ENCODE data around the gene NEK11. TPM values are rescaled to one million over a fixed set of nuclear protein-coding genes. Genes with fewer than 3 reads are reported as not detected.

Gene NEK11
- total RNA-seq, 4 donors from 2014 or later = 14.8 to 34.0 (median 28.2) TPM

DNA sequence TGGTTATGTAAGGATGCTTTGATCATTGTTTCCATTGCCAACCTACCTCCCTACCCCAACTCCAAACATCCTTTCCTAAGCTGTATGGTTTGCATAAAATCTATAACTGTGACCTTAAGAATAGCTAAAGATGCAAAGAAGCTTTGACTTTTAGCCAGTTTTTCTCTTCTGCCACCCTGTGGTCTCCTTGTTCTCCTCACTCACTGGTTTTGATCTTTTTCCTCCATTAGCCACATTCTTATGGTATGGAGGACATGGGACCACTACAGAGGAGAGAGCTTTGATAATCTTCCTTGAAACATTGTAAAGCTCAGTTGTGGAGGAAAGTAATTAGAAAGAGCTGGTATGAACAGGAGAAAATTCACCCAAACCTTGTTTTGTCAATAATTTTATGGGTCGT is 115.9 kb downstream of the NEK11 start:
- H3K36me3 ChIP-seq = no peaks in the 10 kb centered on the region
- no peak for DNase-seq
- 96 to 97% methylated on average over 1 of the region's 1 CpG for WGBS, 2 donors
- intact Hi-C loops (cut with DNase I) = no loop called here
- TF ChIP-seq POLR2A (IDR thresholded peaks at IDR 0.05) = no peak
- TF ChIP-seq CTCF (IDR thresholded peaks at IDR 0.05) = no peak
- no peaks in the 10 kb centered on the region for H3K4me1 ChIP-seq
- H3K27ac ChIP-seq = no peak overlapping the region
- H3K9me3 ChIP-seq = no peaks in the 10 kb centered on the region
- no peak overlapping the region for H3K4me3 ChIP-seq (replicated peaks in 1 of 3)
- no peaks in the 10 kb centered on the region for H3K27me3 ChIP-seq

DNA sequence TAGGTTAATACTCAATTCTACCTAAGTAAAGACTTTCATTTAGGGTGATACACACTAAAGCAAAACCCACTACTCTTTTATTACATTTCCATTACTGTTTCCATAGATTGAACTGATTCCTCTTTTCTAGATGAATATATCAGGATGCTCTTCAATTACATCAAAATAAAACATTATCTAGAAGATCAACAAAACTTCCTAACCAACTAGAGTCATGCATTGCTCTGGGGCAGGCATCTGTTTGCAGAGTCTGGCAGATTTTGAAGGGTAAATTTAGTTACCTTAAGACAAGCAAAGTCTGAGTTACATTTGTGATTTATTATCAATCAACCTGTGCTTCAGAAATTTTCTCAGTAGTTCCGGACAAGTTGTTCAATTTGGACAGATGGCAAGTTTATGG is 117.1 kb downstream of the NEK11 start:
- H3K36me3 ChIP-seq = no peaks in the 10 kb centered on the region
- 96 to 100% methylated on average over 1 of the region's 1 CpG for WGBS, 2 donors
- no peaks in the 10 kb centered on the region for H3K27me3 ChIP-seq
- H3K27ac ChIP-seq = no peak overlapping the region
- no peak for DNase-seq
- H3K4me3 ChIP-seq (replicated peaks in 1 of 3) = no peak overlapping the region
- H3K4me1 ChIP-seq = no peaks in the 10 kb centered on the region
- TF ChIP-seq POLR2A (IDR thresholded peaks at IDR 0.05) (no peak), CTCF (IDR thresholded peaks at IDR 0.05) (no peak)
- H3K9me3 ChIP-seq = no peaks in the 10 kb centered on the region
- intact Hi-C loops (cut with DNase I) = no loop called here

DNA sequence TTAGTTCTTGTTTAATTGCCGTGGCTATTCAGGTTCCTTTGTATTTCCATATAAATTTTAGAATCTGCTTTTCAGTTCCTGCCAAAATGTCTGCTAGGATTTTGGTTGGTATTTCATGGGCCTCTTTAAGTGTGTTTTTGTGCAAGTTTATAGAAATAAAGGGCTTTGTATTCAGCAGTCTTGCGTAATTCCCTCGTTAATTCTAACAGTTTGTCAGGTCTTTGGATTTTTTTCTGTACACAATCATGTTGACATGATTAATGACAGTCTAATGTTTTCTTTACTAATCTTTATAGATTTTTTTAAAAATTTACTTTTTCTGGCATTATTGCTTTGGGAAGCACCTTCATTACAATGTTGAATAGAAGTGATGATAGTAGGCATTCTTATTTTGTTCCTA is 120.9 kb downstream of the NEK11 start:
- 88 to 89% methylated on average over 3 of the region's 3 CpGs for WGBS, 2 donors
- no peaks in the 10 kb centered on the region for H3K36me3 ChIP-seq
- no peak overlapping the region for H3K27ac ChIP-seq
- intact Hi-C loops (cut with DNase I) = no loop called here
- no peaks in the 10 kb centered on the region for H3K4me1 ChIP-seq
- no peak overlapping the region for H3K4me3 ChIP-seq (replicated peaks in 1 of 3)
- no peaks in the 10 kb centered on the region for H3K9me3 ChIP-seq
- no peak for DNase-seq
- TF ChIP-seq CTCF (IDR thresholded peaks at IDR 0.05) = no peak
- no peak for TF ChIP-seq POLR2A (IDR thresholded peaks at IDR 0.05)
- H3K27me3 ChIP-seq = no peaks in the 10 kb centered on the region

GRCh38 chr3:131158434-131158833 is 131.8 kb downstream of the NEK11 start:
- H3K9me3 ChIP-seq = no peaks in the 10 kb centered on the region
- no peaks in the 10 kb centered on the region for H3K27me3 ChIP-seq
- no peak overlapping the region for H3K4me3 ChIP-seq (replicated peaks in 1 of 3)
- no peak overlapping the region for H3K27ac ChIP-seq
- TF ChIP-seq POLR2A (IDR thresholded peaks at IDR 0.05) = no peak
- TF ChIP-seq CTCF (IDR thresholded peaks at IDR 0.05) = no peak
- 100% methylated on average over 3 of the region's 4 CpGs for WGBS, 2 donors
- H3K4me1 ChIP-seq = no peaks in the 10 kb centered on the region
- intact Hi-C loops (cut with DNase I) = no loop called here
- no peaks in the 10 kb centered on the region for H3K36me3 ChIP-seq
- DNase-seq = no peak

DNA sequence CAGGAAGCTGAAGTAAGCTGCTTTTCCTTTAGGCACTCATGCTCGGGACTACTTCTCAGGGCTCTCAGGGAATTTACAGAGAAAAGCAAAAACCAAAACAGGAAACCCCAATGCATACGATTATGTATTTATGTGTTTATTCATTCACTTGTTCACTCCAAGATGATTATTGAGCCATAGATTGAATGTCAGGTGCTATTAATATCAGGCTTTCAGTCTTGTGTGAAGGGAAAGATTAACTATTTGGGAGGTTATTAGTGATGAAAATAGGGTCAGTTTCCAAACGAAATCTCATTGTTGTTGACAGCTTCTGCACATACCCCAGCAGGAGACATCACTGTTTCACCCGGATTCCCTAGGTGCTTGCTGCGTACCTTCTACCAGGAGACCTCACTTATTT is 135.8 kb downstream of the NEK11 start:
- Histone ChIP-seq H3K27ac (no peak overlapping the region), H3K4me1 (no peaks in the 10 kb centered on the region), H3K4me3 (replicated peaks in 1 of 3) (no peak overlapping the region), H3K9me3 (no peaks in the 10 kb centered on the region), H3K36me3 (no peaks in the 10 kb centered on the region), H3K27me3 (no peaks in the 10 kb centered on the region)
- TF ChIP-seq POLR2A (IDR thresholded peaks at IDR 0.05) (no peak), CTCF (IDR thresholded peaks at IDR 0.05) (no peak)
- 69 to 80% methylated on average over 5 of the region's 5 CpGs for WGBS, 2 donors
- intact Hi-C loops (cut with DNase I) = no loop called here
- DNase-seq = no peak

Data from thyroid gland (tissue), 4 donors.